GM21529 (cell line): ENCODE measurements around the gene NUP210.

Experiments
- ATAC-seq: cut with Tn5 transposase; IDR thresholded peaks from one replicate; pipeline ENCODE4 v1.9.1; 2021; ENCODE audit not compliant: unreplicated experiment

The NUP210 gene

DNA sequence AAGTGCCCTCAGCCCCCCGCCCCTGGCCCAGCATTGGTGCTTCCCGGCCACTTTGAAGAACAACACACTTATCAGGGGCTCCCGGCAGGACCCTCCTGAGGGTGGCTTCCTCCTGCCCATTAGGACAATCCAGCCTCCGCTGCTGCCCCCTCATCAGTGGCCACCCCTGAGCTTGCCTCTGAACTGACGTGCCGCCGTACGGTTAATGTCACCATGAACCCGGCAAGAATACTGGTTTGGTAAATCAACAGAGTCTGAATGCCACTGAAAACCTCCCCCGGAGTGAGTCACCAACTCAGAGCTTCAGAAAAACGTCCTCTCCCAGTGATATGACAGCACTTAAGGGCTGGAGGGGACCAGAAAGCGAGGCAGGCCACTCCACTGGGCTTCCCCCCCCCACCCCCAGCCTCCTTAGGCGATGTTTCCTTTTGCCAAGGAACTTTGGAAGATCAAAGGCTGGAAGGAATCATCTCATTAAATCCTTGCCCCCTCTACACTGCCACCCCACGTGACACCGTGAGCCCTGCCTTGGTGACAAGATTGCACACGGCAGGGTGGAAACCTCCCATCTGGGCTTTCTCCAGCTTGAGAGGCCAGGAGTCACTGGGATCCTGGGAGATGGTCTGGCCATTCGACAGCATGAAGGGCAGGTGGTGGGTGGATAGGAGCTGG is 142.1 kb downstream of the NUP210 start:
- ATAC-seq: no peak

DNA sequence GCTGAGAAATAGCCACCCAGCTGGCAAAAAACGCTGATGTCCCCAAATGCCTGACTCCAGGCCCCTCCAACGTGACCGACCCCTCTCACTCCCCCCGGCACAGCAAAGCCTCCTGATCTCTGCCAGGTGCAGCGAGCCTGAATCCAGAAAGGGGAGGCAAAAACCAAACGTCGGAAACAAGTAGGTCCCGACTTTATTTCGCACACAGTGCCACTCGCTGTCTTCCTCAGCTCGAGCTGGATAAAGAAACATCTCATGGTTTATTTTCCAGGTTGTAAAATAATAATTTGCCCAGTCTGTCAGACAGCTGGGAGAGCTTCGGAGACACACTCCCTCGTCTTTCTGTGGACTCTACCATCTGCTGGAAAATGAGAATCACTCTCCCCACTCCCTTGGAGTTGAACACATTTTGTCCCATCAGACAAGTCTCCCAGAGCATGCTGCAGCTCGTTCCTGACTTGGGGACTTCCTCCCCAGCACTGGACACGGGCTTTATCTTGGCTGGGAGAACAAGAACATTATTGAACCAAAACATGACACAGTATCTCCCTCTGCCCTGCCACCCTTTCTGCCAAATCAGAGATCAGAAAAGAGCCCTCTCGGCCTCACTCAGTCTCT is 142.8 kb downstream of the NUP210 start:
- no peak for ATAC-seq

DNA sequence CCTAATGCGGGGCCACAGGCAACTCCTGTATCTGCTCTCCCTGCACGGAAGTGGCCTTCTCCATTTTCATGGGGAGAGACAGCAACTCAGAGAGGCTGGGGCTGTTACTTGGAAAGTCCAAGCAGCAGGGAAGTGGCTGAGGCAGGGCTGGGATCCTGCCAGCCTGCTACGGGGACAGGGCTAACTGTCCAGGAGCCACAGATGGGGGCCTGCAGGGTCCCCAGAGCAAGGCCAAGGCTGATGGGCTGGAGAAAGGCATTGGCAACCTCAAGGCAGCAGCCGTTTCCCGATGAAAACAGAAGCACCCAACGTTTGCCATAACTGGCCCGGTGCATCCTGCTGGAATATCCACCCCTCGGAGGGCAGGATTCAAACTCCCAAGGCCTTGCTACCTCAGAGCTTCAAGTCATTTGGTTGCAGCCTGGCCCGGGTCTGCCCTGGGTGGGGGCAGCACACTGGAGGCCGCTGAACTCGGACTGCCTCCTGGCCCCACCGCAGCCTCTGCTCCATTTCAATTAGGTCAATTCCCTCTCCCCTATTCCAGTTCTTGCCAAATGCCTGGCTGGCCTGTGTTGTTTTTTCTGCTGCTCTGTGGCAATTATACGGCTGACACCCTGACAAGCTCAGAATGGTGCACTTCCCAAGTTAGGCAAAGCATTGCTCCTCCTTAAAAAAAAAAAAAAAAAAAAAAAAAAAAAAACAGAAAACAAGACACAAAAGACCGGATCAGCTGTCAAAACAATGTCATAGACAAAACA is 143.5 kb downstream of the NUP210 start:
- ATAC-seq: no peak

DNA sequence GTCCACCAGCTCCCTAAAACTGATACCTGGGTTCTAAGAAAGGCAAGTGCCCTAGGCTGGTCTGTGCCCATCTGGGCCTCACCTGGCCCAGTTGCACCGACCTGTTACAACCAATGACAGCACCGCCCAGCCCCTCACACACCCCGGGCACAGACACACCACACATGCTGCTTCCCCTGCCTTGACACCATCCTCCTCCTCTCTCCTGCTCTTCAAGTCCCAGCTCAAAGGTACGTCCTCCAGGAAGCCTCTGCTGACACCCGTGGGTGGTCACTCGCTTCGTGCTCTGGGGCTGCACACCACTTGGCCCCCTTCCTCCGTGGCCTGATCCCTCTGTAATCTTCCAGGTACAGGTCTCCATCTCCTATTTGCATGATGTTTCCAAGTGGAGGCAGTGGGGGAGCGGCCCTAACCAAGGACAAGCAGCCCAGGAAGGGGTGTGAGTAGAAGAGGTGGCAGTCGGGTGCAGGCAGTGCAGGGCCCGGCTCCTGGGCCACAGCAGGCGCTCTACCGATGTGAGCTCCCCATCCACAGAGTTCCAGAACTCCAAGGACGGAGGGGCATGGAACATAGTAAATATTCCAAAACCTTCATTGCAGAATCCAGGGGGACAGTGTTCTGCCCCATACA is 144.6 kb downstream of the NUP210 start:
- ATAC-seq: no peak

DNA sequence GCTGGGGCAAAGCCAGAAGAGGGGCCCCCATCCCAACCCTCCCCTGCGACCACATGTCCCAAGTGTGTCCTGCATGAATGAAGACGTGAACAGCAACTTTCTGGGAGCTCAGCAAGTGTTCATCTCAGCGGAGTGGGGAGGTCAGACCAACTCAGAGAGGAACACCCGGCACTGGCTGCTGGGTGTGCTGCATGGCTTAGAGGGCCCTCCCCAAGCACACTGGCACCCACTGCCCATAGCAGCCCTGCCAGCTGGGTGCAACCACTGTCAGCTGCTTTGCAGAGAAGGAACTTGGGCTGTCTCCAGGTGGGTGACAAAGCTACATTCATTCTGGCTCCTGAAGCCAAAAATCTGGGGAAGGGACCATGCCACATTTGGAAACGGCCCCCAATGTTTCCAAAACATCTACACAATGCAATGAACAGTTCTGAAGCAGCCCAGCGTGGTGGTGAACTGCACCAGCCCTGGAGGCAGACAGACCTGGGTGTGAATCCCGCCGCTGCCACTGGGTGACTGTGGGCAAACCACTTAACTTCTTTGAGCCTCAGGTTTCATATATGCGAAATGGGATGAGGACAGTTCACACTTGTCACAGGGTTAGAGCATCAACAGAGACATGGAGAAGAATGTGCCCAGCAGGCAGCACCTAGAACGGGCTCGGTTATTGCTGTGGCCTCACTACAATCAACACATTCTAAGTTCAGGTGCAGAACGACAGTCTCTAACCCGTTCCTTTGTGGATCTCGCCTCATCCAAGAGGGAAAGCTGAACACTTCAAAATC is 145.4 kb downstream of the NUP210 start:
- no peak for ATAC-seq

DNA sequence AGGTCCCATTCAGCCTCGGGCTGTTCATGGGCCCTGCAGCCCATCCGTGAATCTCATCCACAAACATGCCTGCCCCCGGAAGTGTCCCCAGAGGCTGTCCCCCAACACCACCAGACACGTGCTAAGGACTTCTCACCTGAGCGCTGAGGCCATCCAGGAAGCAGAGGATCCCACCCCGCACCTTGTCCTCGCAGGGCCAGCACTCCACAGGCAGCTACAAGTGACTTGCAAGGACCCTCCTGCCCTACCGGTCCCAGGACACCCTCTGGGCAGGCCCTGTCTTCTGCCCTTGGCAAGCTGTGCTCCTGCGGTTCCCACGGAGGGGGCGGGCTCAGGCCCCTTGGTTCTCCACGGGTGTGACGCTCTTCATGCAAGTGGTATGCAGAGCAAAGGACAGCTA is 146.0 kb downstream of the NUP210 start:
- no peak for ATAC-seq

DNA sequence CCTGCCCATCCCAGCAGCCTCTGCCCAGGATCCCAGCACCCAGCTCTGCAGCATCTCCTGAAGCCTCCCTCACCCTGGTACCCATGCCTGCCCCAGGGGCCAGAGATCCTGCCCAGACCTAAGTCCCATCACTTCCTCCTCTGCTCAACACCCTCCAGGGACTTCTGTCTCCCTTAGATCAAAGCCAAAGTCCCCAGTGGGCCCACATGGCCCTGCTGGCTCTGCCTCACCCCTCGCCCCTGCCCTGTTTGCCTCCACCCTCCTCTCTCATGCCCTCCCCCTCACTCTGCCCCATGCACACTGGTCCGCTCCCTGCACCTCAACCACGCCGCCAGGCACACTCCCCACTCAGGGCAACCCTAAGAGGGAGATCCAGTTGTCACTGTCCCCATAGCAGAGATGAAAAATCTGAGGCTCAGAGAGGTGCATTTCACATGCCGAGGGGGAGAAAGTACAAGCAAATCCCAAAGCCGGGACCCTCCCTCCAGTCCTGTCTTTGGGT is 146.5 kb downstream of the NUP210 start:
- no peak for ATAC-seq

DNA sequence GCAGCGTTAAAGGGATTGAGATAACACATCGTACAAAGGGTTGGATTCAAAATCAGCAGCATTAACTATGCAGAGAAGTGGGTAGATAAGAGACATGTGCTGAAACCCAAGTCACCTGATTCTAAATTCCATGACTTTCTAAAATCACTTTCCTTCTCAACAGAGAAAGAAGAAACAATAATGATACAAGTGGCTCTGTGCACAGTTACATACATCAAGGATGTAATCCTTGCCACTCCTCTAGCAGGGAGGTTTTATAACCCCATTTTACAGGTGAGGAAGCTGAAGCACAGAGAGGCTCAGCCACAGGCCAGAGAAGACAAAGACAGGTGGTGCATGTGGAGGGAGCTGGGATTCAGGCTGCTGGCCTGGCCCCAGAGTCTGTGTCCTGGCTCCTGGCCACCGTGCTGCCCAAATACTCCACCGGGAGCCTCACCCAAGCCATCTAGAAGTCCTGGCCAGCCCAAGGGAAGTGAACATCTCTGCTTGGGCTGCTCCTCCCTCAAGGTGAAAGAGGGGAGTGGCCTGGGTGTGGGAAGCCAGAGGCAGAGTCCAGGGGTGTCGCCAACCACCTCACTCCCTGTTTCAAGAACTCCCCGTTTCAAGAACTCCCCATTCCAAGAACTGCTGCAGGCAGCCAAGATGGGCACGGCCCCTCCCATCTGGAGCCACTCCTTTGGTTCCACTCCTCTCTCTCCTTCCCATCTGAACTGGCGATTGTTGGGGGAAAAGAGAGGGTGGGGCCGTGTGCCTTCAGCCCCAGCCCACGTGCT is 147.1 kb downstream of the NUP210 start:
- ATAC-seq: no peak

DNA sequence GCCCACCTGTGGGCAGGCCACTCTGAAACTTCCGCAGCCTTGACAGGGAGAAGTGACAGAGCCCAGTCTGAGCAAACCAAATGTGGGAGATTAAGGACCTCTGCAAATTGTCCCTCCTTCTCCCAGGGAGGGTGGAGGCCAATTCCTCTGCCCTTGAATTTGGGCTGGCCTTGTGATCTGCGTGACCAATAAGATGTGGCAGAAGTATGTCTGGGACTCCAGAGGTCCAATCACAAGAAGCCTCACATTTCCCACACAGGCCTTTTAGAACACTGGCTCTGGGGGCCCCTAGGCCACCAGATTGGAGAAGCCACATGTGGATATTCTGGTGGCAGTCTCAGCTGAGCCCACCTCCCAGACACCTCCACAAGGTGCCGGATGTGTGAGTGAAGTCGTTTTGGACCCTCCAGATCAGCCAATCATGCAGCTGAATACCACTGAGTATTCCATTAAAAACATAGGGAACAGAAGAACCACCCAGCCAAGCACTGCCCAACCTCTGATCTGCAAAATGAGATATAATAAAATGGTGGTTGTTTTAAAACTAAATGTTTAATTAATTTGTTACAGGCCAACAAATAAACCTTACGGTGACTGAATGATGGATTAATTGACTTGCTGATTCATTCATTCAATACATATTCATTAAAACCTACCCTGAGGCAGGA is 150.3 kb downstream of the NUP210 start:
- ATAC-seq: no peak

DNA sequence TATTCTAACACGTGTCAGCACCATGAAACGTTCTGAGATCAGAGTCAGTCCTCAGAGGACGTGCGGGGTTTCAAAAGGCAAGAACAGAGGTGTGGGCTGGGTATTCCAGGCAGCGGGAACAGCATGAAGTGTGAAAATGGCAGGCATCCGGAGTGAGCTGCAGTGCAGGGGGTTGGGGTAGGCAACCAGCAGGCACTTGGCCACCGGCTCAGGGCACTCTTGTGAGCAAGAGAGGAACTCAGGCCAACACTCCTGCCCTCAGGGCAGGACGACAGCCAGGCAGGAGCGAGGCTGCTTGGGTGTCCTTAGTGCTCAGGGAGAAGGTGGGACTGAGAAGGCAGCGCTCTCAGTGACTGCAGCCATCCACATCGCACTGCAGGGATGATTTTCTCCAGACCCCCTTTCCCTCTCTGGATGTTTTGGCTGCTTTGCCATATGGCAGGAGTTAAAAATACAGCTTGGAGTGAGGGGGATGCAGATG is 151.1 kb downstream of the NUP210 start:
- ATAC-seq: no peak

DNA sequence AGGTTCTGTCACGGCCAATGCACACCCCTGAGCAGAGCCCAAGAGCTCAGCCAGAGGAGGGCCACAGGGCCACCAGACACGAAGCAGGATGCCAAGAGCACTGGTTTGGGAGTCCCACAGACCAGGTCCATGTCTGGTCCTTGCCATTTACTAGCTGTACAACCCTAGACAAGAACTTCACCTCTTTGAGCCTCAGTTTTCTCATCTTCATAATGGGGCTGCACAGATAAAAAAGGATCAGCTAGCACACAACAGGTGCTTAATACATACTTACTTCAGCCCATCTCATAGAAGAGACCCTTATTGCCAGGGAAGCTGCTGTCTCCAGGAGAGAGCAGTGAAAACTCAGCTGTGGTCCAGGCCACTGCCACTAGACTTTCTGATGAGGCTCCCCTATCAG is 152.0 kb downstream of the NUP210 start:
- no peak for ATAC-seq

DNA sequence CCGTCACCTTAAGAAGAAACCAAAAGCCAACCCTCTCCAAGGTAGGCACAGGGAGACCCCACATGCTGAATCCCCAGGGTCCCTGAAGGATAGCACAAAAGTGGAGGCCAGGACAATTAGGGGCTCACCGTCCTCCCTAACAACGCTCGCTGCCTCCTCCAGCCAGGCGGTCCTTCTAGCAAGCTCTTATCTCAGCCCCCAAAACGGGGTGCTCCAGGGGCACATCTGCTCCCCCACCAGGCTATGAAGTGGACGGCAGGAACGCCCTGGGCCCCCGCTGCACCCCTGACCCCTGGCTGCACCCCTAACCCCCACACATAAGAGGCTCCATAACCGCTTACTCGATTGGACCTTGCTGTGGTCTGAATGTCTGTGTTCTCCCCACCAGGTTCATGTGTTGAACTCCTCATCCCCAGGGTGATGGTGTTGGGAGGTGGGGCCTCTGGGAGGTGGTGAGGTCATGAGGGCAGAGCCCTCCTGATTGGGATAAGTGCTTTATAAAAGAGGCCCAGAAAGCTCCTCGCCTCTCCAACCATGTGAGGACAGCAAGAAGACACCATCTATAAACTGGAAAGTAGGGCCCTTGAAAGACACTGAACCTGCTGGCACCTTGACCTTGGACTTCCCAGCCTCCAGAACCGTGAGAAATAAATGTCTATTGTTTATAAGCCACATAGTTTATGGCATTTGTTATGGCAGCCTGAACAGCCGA is 153.3 kb downstream of the NUP210 start:
- ATAC-seq: no peak
